Stomach smooth muscle (tissue), 2 donors: Measurements from ENCODE around the gene OR2C1.
A peak's percentile ranks its signal among the peaks of the same experiment; 100 is the strongest.

ENCODE experiments used
- H3K27ac ChIP-seq: one replicate; pipeline ENCODE4 v1.7.0; 2013; ENCODE audit warnings: mild to moderate bottlenecking, low read length, inconsistent platforms
- H3K27me3 ChIP-seq, 2 donors: one replicate each; pipeline ENCODE4 v1.7.0; 2013; ENCODE audit warnings: low read length in 2 of 2; ENCODE audit not compliant: insufficient read depth in 2 of 2, control insufficient read depth in 1 of 2
- H3K36me3 ChIP-seq, 2 donors: one replicate each; pipeline ENCODE4 v1.7.0; 2013; ENCODE audit warnings: low read length in 2 of 2; ENCODE audit not compliant: control insufficient read depth in 2 of 2, insufficient read depth in 2 of 2
- H3K4me1 ChIP-seq: one replicate; pipeline ENCODE4 v1.7.0; 2013; ENCODE audit warnings: low read length; ENCODE audit not compliant: control insufficient read depth, insufficient read depth
- H3K4me3 ChIP-seq, 2 donors: one replicate each; pipeline ENCODE4 v1.7.0; 2013; ENCODE audit warnings: low read length in 2 of 2
- H3K9ac ChIP-seq, 2 donors: one replicate each; pipeline ENCODE4 v1.7.0; 2013; ENCODE audit warnings: low read length in 2 of 2, mild to moderate bottlenecking in 1 of 2
- H3K9me3 ChIP-seq, 2 donors: one replicate each; pipeline ENCODE4 v1.7.0; 2013; ENCODE audit warnings: low read length in 2 of 2; ENCODE audit not compliant: control insufficient read depth in 2 of 2
- donor health status: healthy.
- donor health status: Pancreatic carcinoma.

Gene OR2C1

DNA sequence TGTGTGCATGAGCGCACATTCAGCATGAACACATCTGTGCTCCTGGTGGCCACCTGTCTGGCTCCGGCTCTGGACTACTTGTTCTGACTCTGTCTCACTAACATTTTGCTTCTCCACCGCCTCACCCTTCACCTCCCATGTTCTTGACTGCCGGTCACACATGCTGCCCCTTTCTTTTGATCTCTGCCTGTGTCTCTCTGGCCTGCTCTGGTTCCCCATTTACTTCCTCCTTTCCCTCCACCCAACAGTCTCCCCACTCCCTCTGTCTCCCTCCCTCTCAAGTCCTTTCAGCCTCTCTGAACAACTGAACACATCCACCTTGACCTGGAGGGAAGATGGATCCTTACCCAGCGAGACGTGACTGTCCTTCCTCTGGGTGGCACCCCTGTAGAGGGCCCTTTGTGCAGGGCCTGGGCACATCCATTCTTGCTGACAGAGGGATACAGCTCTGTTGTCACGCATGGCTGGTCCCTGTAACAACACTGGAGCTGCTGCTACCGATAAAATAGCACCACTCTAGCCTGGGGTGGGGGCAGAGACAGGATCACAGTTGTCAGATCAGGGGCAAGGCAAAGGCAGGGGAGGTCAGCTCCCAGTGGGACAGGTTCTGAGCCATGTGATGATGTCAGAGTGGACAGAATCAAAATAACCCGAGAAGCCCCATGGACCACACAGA is 34.1 kb downstream of the OR2C1 start:
- peaks cover 47 to 55% of the 10 kb centered on the region in 2 donors for H3K36me3 ChIP-seq
- peaks cover 29 to 55% of the 10 kb centered on the region in 2 donors for H3K9me3 ChIP-seq
- no peak overlapping the region for H3K4me3 ChIP-seq
- H3K4me1 ChIP-seq, result no peaks in the 10 kb centered on the region
- H3K9ac ChIP-seq, result no peak overlapping the region
- no peaks in the 10 kb centered on the region for H3K27me3 ChIP-seq
- H3K27ac ChIP-seq, result no peak overlapping the region

- Histone ChIP-seq H3K27me3 (no peaks in the 10 kb centered on the region), H3K9ac (peak overlapping the region; percentile 90 to 96), H3K4me3 (peak overlapping the region; percentile 74 to 92), H3K36me3 (peaks cover 37 to 39% of the 10 kb centered on the region in 2 donors), H3K9me3 (peaks cover 6 to 47% of the 10 kb centered on the region in 2 donors), H3K27ac (peak overlapping the region; percentile 73), H3K4me1 (peaks cover 19% of the 10 kb centered on the region)
Measured at GRCh38 chr16:3400446-3400778, 44.7 kb downstream of the OR2C1 start.

DNA sequence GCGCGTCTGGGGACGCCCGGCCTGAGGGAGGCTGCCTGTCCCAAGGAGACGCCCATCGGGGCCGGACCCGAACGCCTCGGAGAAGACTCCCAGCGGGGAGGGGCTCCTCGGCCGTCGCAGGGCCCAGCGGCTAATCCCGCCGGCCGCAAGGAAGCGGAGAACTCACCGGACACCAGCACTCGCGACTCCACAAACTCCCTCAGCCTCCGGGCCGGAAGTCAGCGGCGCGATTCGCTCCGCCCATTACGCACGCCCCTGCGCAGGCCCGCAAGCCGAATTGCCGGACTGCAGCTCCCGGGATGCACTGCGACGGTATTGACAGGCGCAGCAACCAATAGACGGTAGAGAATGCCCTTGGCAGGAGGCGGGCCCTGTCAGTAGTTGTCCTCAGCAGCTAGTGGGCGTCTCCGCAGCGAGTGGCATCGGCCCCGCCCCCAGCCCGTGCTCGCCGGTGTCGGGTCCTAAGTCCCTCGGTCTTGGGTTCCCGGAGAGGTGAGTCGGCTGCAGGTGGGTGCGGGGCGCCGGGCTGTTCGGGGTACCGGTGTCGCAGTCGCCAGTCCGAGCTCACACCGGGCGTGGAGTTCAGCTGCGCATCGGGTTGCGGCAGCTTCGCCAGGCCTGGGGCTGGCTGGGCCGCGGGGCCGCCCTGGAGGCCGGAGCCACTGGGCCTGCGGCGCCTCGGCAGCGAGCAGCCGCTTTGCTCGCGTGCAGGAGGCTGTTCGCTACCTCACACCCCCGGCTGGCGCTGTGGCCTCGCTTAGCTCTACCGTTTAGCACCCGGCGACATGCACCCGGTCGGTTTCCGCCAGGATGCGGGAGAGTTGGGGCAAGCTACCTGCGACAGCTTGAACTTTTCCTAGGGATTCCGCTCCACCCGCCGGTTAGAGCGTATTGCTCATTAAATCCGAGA is 45.3 kb downstream of the OR2C1 start, which contains the start of the genes ZNF174 and ZSCAN32:
ZNF174 (plus strand) TSS at position 437 of the 910 bp plus-strand sequence. CDS start 790 bp downstream, outside the sequence.
ZSCAN32 (minus strand) TSS at position 226 of the 910 bp plus-strand sequence. CDS start 3,447 bp downstream, outside the sequence.
- H3K4me1 ChIP-seq, result peaks cover 19% of the 10 kb centered on the region
- H3K27me3 ChIP-seq, result no peaks in the 10 kb centered on the region
- H3K27ac ChIP-seq, result peak within 1 kb of the TSS; percentile 73
- H3K9me3 ChIP-seq, result peaks cover 5 to 46% of the 10 kb centered on the region in 2 donors
- peak within 1 kb of the TSS; percentile 90 to 96 for H3K9ac ChIP-seq
- H3K36me3 ChIP-seq, result peaks cover 41 to 43% of the 10 kb centered on the region in 2 donors
- H3K4me3 ChIP-seq, result peak within 1 kb of the TSS; percentile 74 to 92

DNA sequence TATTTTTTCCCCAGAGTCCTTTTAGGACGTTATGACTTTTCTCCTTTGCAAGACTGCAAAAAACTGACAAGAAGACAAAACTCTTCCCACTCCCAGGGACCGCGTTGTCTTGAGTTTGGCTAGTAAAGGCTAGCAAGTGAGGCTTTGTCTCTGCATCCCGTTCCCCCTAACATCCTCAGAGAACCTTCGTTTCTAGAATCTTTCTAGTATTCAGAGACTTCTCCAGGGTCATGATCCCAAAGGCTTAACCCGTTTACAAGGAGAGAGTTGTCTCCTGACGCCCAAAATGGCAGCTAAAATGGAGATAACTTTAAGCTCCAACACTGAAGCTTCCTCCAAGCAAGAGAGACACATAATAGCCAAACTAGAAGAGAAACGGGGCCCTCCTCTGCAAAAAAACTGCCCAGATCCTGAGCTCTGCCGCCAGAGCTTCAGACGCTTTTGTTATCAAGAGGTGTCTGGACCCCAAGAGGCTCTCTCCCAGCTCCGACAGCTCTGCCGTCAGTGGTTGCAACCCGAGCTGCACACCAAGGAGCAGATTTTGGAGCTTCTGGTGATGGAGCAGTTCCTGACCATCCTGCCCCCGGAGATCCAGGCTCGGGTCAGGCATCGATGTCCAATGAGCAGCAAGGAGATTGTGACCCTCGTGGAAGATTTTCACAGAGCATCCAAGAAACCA is 46.2 kb downstream of the OR2C1 start:
- peaks cover 9 to 39% of the 10 kb centered on the region in 2 donors for H3K9me3 ChIP-seq
- peaks cover 19% of the 10 kb centered on the region for H3K4me1 ChIP-seq
- H3K4me3 ChIP-seq, result peak overlapping the region; percentile 74 to 92
- H3K27ac ChIP-seq, result peak overlapping the region; percentile 73
- H3K27me3 ChIP-seq, result no peaks in the 10 kb centered on the region
- H3K36me3 ChIP-seq, result peaks cover 40 to 43% of the 10 kb centered on the region in 2 donors
- H3K9ac ChIP-seq, result peak overlapping the region; percentile 90 to 96
